Measurements from ENCODE around the gene IRAK3.
A peak's percentile ranks its signal among the peaks of the same experiment; 100 is the strongest.
"Not testable (repeated sequence)": the region's sequence is repeated elsewhere in the genome, so short reads cannot be mapped to it uniquely, and the experiment has no call there.

The IRAK3 gene

DNA sequence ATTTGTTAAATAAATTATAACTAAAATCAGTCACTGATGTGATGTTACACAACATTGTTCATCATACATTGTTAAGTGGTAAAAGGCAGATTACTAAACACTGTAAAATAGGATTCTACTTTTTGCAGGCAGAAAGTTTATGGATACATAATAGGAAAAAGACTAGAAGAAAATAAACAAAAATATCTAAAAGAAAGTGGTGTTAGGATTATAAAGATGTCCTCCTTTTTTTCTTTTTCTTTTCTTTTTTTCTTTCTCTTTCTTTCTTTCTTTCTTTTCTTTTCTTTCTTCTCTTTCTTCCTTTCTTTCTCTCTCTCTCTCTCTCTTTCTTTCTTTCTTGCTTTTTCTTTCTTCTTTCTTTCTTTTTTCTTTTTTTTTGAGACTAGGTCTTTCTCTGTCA is 73.7 kb downstream of the IRAK3 start:
- DNase-seq (ENCODE audit: low read depth in 2 of 2), result no peak

DNA sequence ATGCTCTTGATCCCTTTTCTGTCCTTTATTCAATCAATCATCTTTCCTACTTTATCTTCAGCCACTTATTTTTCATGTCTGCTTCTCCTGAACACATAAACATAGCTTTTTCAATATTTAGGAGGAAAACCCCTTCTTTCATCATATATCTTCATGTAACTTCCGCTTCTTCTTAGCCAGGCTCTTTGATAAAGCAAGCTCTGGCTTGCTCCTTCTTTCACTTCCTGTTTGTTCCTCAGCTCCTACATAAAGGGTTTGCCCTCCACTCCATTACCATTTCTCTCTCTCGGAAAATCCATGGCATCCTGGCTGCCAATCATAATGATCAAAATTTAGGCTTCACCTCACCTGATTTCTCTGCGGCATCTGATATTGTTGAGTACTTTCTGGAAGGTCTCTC is 79.5 kb downstream of the IRAK3 start:
- no peak for DNase-seq (ENCODE audit: low read depth in 2 of 2)

DNA sequence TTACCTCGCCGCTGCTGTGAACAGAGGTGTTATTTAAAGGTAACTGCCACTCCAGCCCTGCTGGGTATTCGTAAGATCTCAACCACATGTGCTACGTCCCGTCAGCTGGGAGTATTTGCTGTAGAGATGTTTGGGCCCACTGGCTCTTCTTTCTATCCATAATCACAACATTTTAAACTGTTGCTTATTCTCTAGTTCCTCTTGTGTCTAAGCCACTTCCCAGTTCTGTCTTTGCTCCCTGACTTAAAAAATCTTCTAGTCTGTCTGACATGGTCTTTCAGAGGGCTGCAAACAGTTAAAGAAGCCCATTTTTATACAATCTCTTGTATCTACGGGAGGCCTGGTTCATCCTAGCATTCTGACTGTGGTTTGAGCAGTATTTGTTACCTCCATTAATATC is 80.1 kb downstream of the IRAK3 start:
- no peak for DNase-seq (ENCODE audit: low read depth in 2 of 2)

DNA sequence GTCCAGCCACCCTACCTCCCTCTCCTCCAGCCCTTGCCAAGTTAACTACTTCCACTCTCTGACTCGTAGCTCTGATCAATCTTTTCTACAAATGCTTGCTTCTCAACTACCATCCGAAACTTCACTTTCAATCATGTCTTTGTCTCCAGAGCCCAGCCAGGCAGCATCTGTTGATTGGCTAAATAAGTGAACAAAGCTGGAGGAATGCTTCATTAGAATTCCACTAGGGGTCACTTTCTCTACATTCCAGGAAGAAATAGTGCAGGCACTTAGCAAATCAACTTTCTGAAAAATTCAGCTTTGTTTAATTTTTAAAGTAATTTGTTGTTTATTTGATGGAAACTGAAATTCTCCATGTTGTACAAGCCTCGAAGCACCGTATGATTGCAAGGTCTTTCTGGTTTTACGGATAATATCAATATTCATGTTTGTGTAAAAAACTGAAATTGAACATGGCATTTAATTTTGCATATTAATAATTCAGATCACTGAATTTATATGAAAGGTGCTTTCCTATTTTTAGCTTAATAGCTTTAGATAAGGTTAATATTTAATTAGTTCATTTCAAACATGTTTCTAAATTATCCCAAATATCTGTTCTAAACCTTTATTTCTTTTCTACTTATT is 80.9 kb downstream of the IRAK3 start:
- DNase-seq (ENCODE audit: low read depth in 2 of 2), result no peak

DNA sequence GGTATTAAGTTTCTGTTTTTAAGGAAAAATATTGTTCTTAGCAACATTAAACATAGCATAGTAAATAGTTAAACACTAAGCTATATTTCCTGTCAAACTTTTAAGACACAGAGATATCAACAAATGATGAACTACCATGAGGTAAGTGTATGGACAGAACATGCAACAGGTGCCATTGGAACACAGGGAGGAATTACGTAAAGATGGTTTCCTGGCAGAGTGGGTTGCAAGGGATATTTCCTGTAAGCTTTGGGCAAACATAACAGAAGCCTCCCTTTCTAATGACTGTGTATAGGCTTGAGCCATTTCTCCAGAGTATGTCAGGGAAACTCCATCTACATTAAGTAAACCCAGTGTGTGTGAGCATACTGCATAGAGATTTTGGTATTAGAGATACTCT is 81.6 kb downstream of the IRAK3 start:
- no peak for DNase-seq (ENCODE audit: low read depth in 2 of 2)

DNA sequence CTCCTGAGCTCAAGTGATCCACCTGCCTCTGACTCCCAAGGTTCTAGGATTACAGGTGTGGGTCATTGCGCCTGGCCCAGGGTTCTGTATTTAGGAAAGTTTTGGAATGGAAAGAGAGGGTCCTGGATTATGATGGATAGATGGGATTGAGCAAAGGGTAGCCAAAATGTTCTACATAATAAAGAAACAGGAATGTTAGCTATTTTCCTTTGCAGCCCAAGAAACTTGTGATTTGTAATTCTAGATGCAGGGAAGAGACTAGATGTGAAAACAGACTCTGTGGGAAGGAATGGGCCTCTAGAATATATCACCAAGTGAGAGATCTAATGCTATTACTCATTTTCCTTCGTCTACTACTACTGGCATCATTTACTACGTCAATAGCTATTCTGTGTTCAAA is 83.6 kb downstream of the IRAK3 start:
- DNase-seq (ENCODE audit: low read depth in 2 of 2), result no peak

DNA sequence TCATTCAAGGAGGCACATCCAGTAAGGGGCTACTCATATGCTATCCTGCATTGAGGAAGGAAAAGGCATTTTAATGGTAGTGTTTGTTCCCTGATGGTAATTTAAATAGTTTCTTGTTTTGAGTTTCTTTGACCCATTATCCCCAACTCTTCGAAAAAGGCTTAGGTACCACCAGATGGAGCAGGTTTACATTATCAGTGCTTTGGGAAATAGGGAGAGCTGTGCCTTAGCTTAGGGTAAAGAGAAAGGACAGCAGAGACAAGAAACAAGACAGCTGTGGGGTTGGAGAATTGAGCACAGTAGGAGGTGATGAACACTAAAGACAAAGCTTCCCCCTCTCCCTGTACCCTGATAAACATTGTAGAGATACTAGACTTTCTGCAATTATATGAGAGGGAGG is 84.1 kb downstream of the IRAK3 start:
- no peak for DNase-seq (ENCODE audit: low read depth in 2 of 2)

DNA sequence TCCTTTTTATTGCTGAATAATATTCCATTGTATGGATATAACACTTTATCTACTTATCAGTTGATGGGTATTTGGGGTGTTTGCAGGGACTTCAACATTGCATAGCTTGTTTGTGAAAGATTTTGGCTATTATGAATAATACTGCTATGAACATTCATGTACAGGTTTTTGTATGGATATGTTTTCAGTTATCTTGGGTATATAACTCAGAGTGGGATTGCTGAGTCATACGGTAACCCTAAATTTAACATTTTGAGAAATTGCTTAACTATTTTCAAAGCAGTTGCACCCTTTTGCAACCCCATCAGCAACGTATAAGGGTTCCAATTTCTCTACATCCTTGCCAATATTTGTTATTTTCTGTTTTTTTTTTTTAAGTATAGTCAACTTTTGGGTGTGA is 86.0 kb downstream of the IRAK3 start:
- no peak for DNase-seq (ENCODE audit: low read depth in 2 of 2)

DNA sequence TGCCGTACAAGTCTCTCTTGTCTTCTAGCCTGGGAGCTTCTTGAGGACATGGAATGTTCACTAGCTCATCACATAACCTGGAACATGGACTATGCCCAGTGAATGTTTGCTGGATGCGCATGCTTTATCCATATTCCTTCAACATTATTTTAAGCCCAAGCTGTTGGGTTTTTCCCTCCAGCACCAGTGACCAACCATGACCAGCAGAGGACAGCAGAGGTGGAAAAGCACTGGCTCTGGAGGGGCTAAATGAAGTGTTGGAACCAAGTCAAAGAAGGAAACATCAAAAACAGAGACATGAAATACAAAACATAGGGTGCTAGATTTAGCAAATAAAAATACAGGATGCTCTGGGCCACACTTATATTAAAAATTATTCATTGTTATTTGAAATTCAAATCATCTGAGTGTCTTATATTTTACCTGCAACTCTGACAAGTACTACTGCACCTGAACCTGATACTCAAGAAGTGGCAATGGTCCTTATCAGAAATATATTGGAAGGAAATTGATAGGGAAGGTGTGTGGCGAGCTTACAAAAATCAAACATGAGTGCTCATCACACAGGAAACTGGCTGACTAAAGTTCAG is 90.2 kb downstream of the IRAK3 start:
- peak in 1 of 2 donors; percentile 14 for DNase-seq (ENCODE audit: low read depth in 2 of 2)

DNA sequence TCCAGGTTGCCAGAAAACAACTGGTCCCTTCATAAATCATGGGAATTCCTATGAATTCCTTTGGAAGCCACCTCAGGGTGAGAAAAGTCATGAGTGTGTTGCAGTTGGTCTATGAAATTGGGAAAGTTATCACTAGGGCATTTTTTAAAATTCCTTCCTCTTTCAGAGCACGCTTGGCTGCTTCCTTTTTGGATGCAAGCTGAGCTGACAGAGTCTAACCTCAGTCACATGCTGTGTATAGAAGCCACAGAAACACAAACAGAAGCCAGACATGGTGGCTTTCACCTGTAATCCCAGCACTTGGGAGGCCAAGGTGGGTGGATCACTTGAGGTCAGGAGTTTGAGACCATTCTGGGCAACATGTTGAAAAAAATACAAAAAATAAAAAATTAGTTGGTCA is 91.5 kb downstream of the IRAK3 start:
- DNase-seq (ENCODE audit: low read depth in 2 of 2), result no peak

DNA sequence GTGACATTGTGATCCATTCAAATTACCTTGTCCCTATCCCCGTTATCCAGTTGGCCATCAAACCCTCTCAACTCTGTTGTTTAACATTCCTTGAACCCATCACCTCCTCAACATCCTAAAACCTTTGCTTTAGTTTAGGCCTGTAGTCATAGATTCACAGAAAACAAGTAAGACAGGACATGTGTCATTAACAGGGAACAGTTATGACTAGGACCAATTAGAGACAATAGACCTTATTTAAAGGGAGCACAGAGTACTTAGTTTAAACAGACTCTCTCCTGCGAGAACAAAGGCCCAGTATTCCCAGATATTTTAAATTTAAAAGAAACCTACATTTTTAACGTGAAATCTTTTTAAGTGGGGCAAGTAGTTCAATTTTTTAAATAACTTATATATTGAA is 93.2 kb downstream of the IRAK3 start:
- DNase-seq (ENCODE audit: low read depth in 2 of 2), result no peak

DNA sequence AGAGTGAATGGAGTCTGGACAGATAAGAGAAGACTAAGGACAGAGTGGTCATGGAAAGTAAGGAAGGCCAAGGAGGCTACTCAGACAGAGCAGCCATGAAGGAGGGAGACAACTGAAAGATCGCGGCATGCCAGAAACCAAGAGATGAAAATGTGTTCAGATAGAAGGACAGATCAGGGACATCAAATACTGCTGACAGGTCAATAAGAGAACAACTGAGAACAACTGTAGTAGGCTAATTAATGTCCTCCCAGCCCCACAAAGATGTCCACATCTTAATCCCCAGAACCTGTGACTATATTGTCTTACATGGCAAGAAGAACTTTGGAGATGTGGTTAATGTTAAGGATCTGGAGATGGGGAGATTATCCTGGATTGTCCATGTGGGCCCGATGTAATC is 98.3 kb downstream of the IRAK3 start:
- DNase-seq (ENCODE audit: low read depth in 2 of 2), result no peak

DNA sequence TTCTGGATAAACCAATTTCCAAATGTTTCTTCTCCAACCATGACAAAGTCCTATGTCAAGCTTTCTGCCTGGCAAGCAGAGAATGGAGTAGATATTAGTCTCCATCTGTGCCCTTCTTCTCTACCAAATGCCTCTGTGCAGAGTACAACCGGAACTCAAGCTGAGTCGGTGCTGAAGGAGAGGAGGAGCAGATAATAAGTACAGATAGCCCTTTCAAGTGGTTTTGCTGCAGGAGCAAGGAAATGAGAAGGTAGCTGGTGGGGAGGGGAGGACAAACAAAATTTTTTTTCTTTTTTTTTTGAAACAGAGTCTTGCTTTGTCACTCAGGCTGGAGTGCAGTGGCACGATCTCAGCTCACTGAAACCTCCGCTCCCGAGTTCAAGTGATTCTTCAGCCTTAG is 99.1 kb downstream of the IRAK3 start:
- DNase-seq (ENCODE audit: low read depth in 2 of 2), result peak in 1 of 2 donors; percentile 20

DNA sequence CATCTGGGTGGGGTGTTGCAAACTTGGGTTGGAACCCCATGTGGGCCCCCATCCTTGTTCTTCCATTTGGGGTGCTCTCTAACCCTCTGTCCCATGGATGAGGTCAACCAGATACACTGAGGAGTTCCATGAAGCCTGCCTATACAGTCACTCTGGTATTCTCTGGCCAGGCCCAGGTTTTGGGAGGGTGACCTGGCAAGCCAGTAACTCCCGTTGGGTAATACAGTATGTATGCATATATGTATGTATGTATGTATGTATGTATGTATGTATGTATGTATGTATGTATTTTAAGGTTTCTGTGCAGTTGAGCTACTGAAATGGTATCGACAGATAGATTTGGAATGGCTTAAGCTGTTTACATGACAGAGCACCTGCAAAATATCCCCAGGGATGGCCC is 100.5 kb downstream of the IRAK3 start:
- no peak for DNase-seq (ENCODE audit: low read depth in 2 of 2)

DNA sequence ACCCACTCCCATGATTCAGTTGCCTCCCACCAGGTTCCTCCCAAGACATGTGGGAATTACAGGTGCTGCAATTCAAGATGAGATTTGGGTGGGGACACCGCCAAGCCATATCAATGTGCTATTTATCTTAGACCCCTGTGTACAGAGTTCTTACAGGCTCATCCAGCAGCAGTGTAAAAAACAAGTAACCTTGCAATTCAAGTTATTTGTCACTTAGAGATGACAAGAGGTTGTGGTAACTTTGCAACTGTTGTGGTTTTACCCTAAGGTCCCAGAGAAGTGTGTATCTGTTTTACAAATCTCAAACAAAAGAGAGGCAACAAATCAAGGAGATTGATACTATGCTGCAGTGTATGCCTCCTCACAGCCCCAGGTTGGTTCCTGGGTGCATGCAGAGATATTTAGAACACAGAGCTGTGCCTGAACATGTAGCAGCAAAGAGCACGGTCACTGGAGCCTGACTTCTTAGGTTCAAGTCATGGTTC is 101.7 kb downstream of the IRAK3 start:
- no peak for DNase-seq (ENCODE audit: low read depth in 2 of 2)

DNA sequence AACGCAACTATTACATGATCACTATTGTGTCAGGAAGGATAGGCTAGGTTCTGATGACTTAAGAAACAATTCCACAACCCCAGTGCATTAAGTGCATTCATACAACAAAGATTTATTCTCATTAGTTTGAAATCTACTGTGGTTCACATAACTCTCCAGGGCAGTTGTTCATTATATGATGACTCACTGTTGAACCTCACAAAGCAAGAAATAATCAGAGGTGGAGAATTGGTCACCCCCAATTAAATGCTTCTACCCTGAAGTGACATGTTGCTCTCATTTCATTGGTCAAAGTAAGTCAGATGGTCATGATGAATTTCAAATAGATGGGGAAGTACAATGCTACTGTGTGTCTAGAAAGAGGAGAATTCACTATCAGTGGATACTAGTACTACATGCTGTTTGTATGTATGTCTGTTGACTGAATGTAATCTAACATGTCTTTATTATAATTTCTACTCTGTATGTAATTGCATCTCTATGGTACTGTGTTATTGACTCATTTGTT is 107.2 kb downstream of the IRAK3 start:
- DNase-seq (ENCODE audit: low read depth in 2 of 2), result no peak

DNA sequence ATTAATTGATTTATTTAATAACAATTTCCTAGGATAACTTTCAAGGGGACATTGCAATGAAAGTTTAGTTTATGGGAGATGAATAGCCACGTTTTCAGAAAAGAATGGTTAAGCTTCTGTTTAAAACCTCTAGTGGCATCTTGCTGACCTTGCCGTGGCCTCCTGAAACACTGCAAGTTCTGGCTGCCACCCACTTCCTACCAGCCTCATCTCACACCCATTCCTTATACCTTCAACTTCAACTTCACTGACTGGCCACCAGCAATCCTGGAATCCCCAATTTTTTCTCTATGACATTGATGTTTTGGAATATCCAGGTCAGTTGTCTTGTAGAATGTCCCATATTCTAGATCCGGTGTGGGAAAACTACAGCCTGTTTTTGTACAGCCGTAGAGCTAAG is 108.1 kb downstream of the IRAK3 start:
- DNase-seq (ENCODE audit: low read depth in 2 of 2), result no peak

DNA sequence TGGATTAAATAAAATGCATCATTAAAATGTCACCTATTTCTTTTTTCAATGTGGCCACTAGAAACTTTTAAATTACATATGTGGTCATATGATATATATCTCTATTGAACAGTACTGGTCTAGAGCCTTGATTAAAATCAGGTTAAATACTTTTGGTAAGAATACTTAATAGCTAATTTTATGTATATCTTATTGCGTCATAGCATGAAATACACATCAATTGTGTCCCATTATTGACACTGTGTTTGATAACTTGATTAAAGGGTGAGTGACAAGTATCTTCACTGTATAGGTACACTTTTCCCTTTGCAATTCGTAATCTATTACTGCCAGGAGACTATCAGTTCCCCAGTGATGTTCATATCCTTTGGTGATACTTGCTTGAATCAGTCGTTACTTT is 108.9 kb downstream of the IRAK3 start:
- no peak for DNase-seq (ENCODE audit: low read depth in 2 of 2)

DNA sequence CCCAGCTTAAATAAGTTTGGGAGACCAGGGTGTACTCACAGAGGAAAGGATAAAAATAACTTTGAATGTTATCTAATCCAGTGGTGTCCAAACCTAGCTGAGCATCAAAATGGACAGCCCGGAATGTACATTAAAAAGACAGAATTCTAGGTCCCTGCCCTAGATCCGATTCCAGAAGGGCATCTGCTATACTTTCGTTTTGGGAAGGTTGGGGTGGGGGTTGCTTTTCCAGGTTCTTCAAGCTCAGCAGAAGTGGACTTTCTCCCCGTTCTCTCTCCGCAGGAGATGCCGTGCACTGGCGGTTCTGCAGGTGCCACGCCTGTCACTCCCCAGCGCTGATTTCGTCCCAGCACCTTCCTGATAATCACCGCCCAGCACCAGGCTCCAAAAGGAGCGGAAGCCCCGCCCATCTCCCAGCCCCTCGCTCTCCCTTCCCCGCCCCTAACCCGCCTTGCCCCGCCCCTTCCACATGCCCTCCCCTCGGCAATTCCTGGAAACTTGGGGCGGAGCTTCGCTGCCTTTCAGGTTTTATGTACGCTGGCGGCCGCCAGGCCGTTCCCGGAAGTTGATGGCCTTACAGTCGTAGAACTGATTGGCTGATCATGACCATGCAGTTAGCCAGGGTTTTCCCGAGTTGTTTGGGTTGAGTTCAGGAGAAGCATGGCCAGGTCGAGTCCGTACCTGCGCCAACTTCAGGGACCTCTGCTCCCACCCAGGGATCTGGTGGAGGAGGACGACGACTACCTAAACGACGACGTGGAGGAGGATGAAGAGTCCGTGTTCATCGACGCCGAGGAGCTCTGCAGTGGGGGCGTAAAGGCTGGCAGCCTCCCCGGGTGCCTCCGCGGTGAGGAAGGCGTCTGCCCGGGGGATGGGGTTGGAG is 113.2 kb downstream of the IRAK3 start, which contains the start of gene HELB:
TSS of gene HELB (plus strand) at position 550 of the 883 bp plus-strand sequence. CDS start at position 661, 111 bp downstream.
- peak; percentile 94 to 98 for DNase-seq (ENCODE audit: low read depth in 2 of 2)

DNA sequence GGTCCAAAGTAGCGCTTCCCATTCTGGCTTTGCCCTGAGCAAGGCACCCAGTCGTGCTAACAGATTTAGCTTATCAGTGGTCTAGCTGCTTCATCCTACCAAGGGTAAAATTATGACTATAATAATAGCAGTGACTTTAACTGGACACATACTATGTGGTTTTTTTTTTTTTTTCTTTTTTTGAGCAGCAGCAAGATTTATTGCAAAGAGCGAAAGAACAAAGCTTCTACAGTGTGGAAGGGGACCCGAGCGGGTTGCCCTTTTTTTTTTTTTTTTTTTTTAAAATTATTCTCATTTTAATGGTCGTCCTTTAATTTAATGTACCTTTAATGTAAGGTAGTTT is 113.8 kb downstream of the IRAK3 start:
- no peak for DNase-seq (ENCODE audit: low read depth in 2 of 2)

DNA sequence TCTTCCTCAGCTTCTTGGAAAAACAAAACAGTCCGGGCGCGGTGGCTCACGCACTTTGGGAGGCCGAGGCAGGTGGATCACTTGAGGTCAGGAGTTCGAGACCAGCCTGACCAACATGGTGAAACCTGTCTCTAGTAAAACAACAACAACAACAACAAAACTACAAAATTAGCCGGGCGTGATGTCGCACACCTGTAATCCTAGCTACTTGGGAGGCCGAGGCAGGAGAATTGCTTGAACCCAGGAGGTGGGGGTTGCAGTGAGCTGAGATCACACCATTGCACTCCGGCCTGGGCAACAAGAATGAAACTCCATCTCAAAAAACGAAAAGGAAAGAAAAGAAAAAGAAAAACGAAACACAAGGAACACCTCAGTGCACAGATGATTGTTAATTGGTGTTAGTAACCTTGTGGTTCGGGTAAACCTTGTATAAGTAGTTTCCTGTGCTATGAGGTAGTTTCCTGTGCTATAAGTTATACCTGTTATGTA is 114.3 kb downstream of the IRAK3 start:
- not testable (repeated sequence) for DNase-seq (ENCODE audit: low read depth in 2 of 2)
